ENCODE results near the gene SAMD4B. TPM values are rescaled to one million over a fixed set of nuclear protein-coding genes. Genes with fewer than 3 reads are reported as not detected.
A peak's percentile ranks its signal among the peaks of the same experiment; 100 is the strongest.

Gene SAMD4B
- total and polyA plus RNA-seq, 4 donors, result 25.8 to 145 (median 97.7) TPM

DNA sequence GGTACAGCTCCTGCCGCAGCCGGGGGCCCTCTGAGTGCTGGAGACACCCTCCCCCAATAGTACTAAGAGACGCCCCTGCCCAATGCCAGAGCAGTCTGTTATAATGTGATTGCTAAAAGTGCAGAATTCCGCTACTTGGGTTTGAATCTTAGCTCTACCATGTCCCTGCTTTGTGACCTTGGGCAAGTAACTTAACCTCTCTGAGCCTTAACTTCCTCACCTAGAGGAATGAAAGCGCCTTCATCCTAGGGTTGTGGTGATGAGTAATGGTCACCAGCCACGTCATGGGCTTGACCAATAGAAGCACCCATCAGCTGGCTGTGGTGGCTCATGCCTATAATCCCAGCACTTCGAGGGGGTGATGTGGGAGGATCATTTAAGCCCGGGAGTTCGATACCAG is 76.8 kb downstream of the SAMD4B start:
- 100% methylated on average over 2 of the region's 9 CpGs for WGBS (ENCODE audit: insufficient coverage)
- H3K9me3 ChIP-seq (ENCODE audit: control insufficient read depth, insufficient read depth, low read length), result no peaks in the 10 kb centered on the region
- H3K27me3 ChIP-seq (ENCODE audit: control insufficient read depth, insufficient read depth, low read length), result no peaks in the 10 kb centered on the region
- H3K27ac ChIP-seq (ENCODE audit: low read depth, low read length), result no peak overlapping the region
- no peak overlapping the region for H3K4me3 ChIP-seq (ENCODE audit: low read depth, low read length)
- DNase-seq (ENCODE audit: low read depth in 4 of 6, low spot score in 6 of 6), result no peak
- peaks cover 94% of the 10 kb centered on the region for H3K36me3 ChIP-seq (ENCODE audit: control insufficient read depth, insufficient read depth, low read length)
- H3K4me1 ChIP-seq (ENCODE audit: control insufficient read depth, insufficient read depth, low read length), result peaks cover 22% of the 10 kb centered on the region

DNA sequence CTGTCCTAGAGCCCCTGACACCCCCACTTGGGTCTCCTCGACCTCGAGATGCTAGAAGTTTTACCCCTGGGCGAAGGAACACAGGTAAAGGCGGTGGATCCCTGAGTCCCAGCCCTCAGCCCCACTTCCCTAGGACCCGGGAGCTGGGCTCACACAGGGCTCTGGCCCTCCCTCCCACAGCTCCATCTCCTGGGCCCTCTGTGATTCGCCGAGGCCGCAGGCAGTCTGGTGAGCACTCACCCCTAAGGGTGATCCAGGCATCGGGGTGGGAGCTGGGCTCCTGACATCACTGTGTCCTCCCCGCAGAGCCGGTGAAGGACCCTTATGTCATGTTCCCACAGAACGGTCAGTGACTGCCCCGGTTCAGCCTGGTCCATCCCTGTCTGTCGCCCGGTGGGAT is 78.5 kb downstream of the SAMD4B start:
- H3K4me1 ChIP-seq (ENCODE audit: control insufficient read depth, insufficient read depth, low read length), result peaks cover 5% of the 10 kb centered on the region
- no peaks in the 10 kb centered on the region for H3K27me3 ChIP-seq (ENCODE audit: control insufficient read depth, insufficient read depth, low read length)
- H3K36me3 ChIP-seq (ENCODE audit: control insufficient read depth, insufficient read depth, low read length), result peaks cover 95% of the 10 kb centered on the region
- H3K9me3 ChIP-seq (ENCODE audit: control insufficient read depth, insufficient read depth, low read length), result no peaks in the 10 kb centered on the region
- H3K27ac ChIP-seq (ENCODE audit: low read depth, low read length), result no peak overlapping the region
- 95% methylated on average over 11 of the region's 15 CpGs for WGBS (ENCODE audit: insufficient coverage)
- no peak for DNase-seq (ENCODE audit: low read depth in 4 of 6, low spot score in 6 of 6)
- no peak overlapping the region for H3K4me3 ChIP-seq (ENCODE audit: low read depth, low read length)

- H3K27ac ChIP-seq (ENCODE audit: low read depth, low read length), result no peak overlapping the region
Measured at GRCh38 chr19:39422020-39422419, 79.8 kb downstream of the SAMD4B start.

DNA sequence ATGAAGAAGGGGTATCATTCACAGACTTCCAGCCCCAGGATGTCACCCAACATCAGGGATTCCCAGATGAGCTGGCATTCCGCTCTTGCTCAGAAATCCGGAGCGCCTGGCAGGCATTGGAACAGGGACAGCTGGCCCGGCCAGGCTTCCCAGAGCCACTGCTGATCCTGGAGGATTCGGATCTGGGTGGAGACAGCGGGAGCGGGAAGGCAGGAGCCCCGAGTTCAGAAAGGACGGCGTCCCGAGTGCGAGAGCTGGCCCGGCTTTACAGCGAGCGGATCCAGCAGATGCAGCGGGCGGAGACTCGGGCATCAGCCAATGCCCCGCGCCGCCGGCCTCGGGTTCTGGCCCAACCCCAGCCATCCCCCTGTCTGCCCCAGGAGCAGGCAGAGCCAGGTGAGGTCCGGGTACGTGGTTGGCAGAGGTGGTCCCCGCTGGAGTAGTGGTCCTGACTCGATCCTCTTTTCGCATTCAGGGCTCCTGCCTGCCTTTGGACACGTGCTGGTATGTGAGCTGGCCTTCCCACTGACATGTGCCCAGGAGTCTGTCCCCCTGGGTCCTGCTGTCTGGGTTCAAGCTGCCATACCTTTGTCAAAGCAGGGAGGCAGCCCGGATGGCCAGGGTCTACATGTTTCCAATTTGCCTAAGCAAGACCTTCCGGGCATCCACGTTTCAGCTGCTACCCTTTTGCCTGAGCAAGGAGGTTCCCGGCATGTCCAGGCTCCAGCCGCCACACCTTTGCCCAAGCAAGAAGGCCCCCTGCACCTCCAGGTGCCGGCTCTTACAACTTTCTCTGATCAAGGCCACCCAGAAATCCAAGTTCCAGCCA is 81.3 kb downstream of the SAMD4B start:
- no peaks in the 10 kb centered on the region for H3K9me3 ChIP-seq (ENCODE audit: control insufficient read depth, insufficient read depth, low read length)
- H3K27me3 ChIP-seq (ENCODE audit: control insufficient read depth, insufficient read depth, low read length), result no peaks in the 10 kb centered on the region
- DNase-seq (ENCODE audit: low read depth in 4 of 6, low spot score in 6 of 6), result no peak
- WGBS (ENCODE audit: insufficient coverage), result 93% methylated on average over 35 of the region's 35 CpGs
- H3K36me3 ChIP-seq (ENCODE audit: control insufficient read depth, insufficient read depth, low read length), result peaks cover 68% of the 10 kb centered on the region
- H3K4me1 ChIP-seq (ENCODE audit: control insufficient read depth, insufficient read depth, low read length), result peaks cover 5% of the 10 kb centered on the region
- H3K4me3 ChIP-seq (ENCODE audit: low read depth, low read length), result no peak overlapping the region
- H3K27ac ChIP-seq (ENCODE audit: low read depth, low read length), result no peak overlapping the region

More at GRCh38 chr19:39422020-39422419, 79.8 kb downstream of the SAMD4B start:
- Histone ChIP-seq H3K27me3 (ENCODE audit: control insufficient read depth, insufficient read depth, low read length) (no peaks in the 10 kb centered on the region), H3K36me3 (ENCODE audit: control insufficient read depth, insufficient read depth, low read length) (peaks cover 82% of the 10 kb centered on the region), H3K9me3 (ENCODE audit: control insufficient read depth, insufficient read depth, low read length) (no peaks in the 10 kb centered on the region), H3K4me1 (ENCODE audit: control insufficient read depth, insufficient read depth, low read length) (no peaks in the 10 kb centered on the region), H3K4me3 (ENCODE audit: low read depth, low read length) (no peak overlapping the region)
- 100% methylated on average over 2 of the region's 5 CpGs for WGBS (ENCODE audit: insufficient coverage)
- no peak for DNase-seq (ENCODE audit: low read depth in 4 of 6, low spot score in 6 of 6)

- H3K4me1 ChIP-seq (ENCODE audit: control insufficient read depth, insufficient read depth, low read length), result peaks cover 10% of the 10 kb centered on the region
- 90% methylated on average over 14 of the region's 16 CpGs for WGBS (ENCODE audit: insufficient coverage)
- no peak for DNase-seq (ENCODE audit: low read depth in 4 of 6, low spot score in 6 of 6)
- H3K9me3 ChIP-seq (ENCODE audit: control insufficient read depth, insufficient read depth, low read length), result no peaks in the 10 kb centered on the region
- H3K36me3 ChIP-seq (ENCODE audit: control insufficient read depth, insufficient read depth, low read length), result peaks cover 53% of the 10 kb centered on the region
- H3K27me3 ChIP-seq (ENCODE audit: control insufficient read depth, insufficient read depth, low read length), result no peaks in the 10 kb centered on the region
- H3K27ac ChIP-seq (ENCODE audit: low read depth, low read length), result no peak overlapping the region
- H3K4me3 ChIP-seq (ENCODE audit: low read depth, low read length), result no peak overlapping the region
Measured at GRCh38 chr19:39424934-39425333, 82.7 kb downstream of the SAMD4B start.

GRCh38 chr19:39425744-39426143 is 83.5 kb downstream of the SAMD4B start:
- Histone ChIP-seq H3K27me3 (ENCODE audit: control insufficient read depth, insufficient read depth, low read length) (no peaks in the 10 kb centered on the region), H3K27ac (ENCODE audit: low read depth, low read length) (no peak overlapping the region), H3K9me3 (ENCODE audit: control insufficient read depth, insufficient read depth, low read length) (no peaks in the 10 kb centered on the region), H3K36me3 (ENCODE audit: control insufficient read depth, insufficient read depth, low read length) (peaks cover 45% of the 10 kb centered on the region), H3K4me1 (ENCODE audit: control insufficient read depth, insufficient read depth, low read length) (peaks cover 10% of the 10 kb centered on the region), H3K4me3 (ENCODE audit: low read depth, low read length) (no peak overlapping the region)
- 90% methylated on average over 7 of the region's 7 CpGs for WGBS (ENCODE audit: insufficient coverage)
- no peak for DNase-seq (ENCODE audit: low read depth in 4 of 6, low spot score in 6 of 6)

DNA sequence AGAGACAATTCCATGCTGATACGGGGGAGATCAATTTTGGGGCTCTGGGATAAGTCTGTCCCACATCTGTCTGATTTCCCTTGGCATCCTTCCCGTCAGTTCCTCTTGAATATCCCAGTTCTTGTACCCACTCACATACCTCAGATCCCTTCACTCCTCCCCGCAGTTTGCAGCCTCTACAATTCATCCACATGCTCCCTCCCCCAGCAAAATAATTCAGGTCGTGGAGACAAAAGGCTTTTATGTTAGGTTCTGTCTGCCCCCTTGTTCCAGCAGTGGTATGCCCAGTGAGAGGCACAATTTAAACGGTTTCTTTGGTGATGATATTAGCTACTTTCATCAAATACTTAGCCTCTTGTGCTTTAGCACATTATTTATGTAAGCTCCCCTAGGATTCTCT is 83.9 kb downstream of the SAMD4B start:
- H3K9me3 ChIP-seq (ENCODE audit: control insufficient read depth, insufficient read depth, low read length), result no peaks in the 10 kb centered on the region
- WGBS (ENCODE audit: insufficient coverage), result 63% methylated on average over 2 of the region's 5 CpGs
- H3K4me3 ChIP-seq (ENCODE audit: low read depth, low read length), result no peak overlapping the region
- H3K27me3 ChIP-seq (ENCODE audit: control insufficient read depth, insufficient read depth, low read length), result no peaks in the 10 kb centered on the region
- H3K36me3 ChIP-seq (ENCODE audit: control insufficient read depth, insufficient read depth, low read length), result peaks cover 45% of the 10 kb centered on the region
- DNase-seq (ENCODE audit: low read depth in 4 of 6, low spot score in 6 of 6), result no peak
- peaks cover 13% of the 10 kb centered on the region for H3K4me1 ChIP-seq (ENCODE audit: control insufficient read depth, insufficient read depth, low read length)
- H3K27ac ChIP-seq (ENCODE audit: low read depth, low read length), result peak overlapping the region; percentile 15

GRCh38 chr19:39427707-39428106 is 85.5 kb downstream of the SAMD4B start:
- Histone ChIP-seq H3K9me3 (ENCODE audit: control insufficient read depth, insufficient read depth, low read length) (no peaks in the 10 kb centered on the region), H3K4me3 (ENCODE audit: low read depth, low read length) (no peak overlapping the region), H3K27me3 (ENCODE audit: control insufficient read depth, insufficient read depth, low read length) (no peaks in the 10 kb centered on the region), H3K4me1 (ENCODE audit: control insufficient read depth, insufficient read depth, low read length) (peaks cover 14% of the 10 kb centered on the region), H3K27ac (ENCODE audit: low read depth, low read length) (no peak overlapping the region), H3K36me3 (ENCODE audit: control insufficient read depth, insufficient read depth, low read length) (peaks cover 44% of the 10 kb centered on the region)
- WGBS (ENCODE audit: insufficient coverage), result 97% methylated on average over 6 of the region's 11 CpGs
- DNase-seq (ENCODE audit: low read depth in 4 of 6, low spot score in 6 of 6), result no peak

DNA sequence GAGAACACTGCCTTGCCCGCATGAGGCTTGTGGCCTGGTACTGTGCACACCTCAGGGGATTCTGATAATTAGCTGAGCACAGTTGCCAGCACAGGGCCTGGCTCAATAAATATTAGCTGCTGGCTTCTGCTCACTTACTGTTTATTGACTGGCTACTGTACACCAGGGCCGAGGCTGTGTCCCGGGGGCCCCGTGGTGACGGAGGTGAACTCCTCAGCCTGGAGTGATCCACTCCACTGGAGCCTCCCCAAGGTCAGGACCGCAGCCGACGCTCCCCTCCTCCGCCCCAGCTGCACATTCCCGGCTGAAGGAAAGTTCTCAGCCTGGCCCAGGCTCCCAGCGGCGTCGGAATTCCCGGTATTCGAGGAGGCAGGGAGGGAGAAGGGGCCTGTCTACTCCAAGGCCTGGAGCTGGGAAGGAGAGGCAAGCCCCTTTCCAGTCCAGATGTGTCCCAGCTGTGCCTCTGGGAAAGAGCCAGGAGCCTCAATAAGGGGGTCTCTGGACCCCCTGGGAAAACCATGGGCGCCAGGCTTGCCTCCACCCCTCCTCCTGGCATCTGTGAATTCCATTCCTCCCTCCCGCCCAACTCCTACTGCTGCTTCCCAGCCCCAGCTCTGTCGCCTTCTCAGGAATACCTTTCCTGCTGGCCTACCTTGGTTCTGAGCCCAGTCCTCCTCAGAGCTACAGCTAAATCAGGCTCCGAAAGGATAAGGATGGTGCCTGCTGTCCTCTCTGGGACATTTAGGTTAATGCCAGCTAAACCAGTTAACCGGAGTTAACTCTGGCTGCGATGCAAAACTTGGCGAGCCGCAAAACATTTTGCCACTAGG is 86.3 kb downstream of the SAMD4B start:
- H3K4me3 ChIP-seq (ENCODE audit: low read depth, low read length), result no peak overlapping the region
- peaks cover 14% of the 10 kb centered on the region for H3K4me1 ChIP-seq (ENCODE audit: control insufficient read depth, insufficient read depth, low read length)
- peaks cover 44% of the 10 kb centered on the region for H3K36me3 ChIP-seq (ENCODE audit: control insufficient read depth, insufficient read depth, low read length)
- no peaks in the 10 kb centered on the region for H3K27me3 ChIP-seq (ENCODE audit: control insufficient read depth, insufficient read depth, low read length)
- WGBS (ENCODE audit: insufficient coverage), result 17% methylated on average over 21 of the region's 23 CpGs
- DNase-seq (ENCODE audit: low read depth in 4 of 6, low spot score in 6 of 6), result peak in 1 of 6 donors; percentile 84
- peak overlapping the region; percentile 92 for H3K27ac ChIP-seq (ENCODE audit: low read depth, low read length)
- no peaks in the 10 kb centered on the region for H3K9me3 ChIP-seq (ENCODE audit: control insufficient read depth, insufficient read depth, low read length)

All from spinal cord (tissue), 10 donors.